DMS79 treated with DMSO at 0.1 percent for 48 hours (cell line): ENCODE data around the gene PDCD1.
"Not testable (repeated sequence)": the region's sequence is repeated elsewhere in the genome, so short reads cannot be mapped to it uniquely, and the experiment has no call there.

Source experiments
- DNase-seq: peaks from one replicate; lab custom pipeline; 2025; lab: John Stamatoyannopoulos, UW

The PDCD1 gene

GRCh38 chr2:241833756-241834526, 24.8 kb downstream of the PDCD1 start:
- not testable (repeated sequence) for DNase-seq

DNA sequence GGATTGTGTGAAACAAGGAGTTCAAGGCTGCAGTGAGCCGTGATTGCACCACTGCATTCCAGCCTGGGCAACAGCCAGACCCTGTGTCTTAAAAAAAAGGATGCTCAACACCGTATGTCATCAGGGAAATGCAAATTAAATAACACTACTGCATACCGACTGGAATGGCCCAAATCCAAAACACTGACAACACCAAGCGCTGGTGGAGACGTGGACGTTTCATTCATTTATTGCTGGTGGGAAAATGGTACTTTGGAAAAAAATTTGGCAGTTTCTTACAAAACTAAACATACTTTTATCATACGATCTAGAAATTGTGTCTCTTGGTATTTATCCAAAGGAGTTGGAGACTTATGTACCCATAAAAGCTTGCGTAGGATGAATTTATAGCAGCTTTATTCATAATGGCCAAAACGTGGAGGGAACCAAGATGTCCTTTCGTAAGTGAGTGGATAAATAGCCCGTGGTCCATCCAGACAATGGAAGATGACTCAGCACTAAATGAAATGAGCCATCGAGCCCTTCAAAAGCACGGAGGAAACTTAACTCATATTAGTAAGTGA, 25.5 kb downstream of the PDCD1 start:
- no peak for DNase-seq

DNA sequence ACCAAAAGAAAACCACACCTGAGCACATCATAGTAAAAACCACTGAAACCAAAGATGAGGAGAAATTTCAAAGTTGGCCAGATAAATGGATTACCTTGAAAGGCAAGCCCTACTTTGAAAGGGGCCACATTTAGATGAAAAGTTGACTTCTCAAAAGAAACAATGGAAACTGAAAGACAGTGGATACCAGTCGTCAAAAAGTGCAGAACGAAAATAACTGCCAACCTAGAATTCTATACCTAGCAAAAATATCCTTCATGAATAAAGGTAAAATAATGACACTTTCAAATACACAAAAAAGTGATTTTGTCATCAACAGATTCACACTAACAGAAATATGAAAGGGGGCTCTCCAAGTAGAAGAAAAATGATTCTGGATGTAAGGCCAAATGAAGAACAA, 31.3 kb downstream of the PDCD1 start:
- DNase-seq = no peak

GRCh38 chr2:241823531-241824437, 34.9 kb downstream of the PDCD1 start:
- not testable (repeated sequence) for DNase-seq

- DNase-seq = no peak
These were observed 36.5 kb downstream of the PDCD1 start for GRCh38 chr2:241822264-241822623.

DNA sequence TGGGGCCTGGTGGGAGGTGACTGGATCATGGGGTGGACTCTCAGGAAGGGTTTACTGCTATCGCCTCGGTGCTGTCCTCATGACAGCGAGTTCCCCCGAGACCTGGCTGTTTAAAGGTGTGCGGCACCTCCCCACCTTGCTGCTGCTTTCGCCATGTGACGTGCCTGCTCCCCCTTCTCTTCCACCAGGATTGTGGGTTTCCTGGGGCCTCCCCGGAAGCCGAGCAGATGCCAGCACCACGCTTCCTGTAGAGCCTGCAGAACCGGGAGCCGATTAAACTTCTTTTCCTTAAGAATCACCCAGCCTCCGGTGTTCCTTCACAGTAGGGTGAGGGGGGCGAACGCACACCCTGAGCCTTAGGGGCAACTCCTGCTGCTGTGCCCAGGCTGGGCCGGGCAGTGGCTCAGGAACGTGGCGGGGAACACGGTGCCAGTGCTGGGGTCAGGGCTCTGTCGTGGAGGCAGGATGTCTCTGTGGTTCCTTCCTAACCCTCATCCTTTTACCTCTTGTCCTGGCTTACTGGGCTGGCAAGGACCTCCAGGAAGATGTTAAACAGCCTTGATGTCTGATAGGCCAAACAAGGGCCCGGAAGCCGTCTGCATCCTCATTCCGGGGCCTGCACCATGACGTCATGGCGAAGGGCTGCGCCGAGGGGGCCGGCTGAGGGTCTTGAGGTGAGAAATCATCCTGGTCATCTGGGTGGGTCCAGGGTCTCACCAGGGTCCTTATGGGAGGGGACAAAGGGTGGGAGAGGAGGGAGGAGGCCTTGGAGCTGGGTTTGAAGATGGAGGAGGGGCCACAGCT, 37.0 kb downstream of the PDCD1 start:
- DNase-seq = no peak

DNA sequence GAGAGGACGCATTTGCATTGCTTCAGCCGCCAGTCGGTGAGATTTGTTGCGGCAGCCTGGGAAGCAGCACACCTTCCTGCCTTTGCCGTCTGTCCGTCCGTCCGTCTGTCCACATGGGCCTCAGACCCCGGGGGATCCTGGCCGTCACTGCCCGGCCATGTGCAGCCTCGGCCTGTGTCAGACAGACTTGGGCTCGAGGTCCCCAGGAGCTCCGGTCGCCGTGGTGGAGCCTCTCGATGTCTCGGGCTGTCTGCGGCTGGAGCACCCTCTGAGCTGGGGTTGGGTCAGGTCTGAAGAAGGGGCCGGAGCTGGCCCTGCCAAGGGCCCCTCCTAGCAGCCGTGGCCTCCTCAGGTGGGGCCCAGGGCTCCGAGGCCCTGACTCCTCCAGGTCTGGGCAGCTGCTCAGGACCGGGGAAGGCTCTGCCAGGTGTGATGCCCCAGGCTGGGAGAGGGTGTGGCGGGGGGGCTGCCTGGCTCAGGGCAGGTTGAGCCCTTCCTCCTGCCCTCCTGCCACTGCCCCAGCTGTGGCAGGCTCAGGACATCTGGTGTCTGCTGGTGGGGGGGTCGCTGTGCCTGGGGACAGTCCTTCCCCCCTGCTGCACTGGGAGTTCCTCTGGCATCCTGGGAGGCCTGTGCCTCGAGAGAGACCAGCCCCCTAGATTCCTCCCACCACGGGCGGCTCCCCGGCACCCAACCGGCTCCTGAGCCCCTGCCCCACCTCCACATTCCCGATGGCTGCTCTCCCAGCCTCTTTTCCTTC, 37.9 kb downstream of the PDCD1 start:
- DNase-seq = no peak

GRCh38 chr2:241819947-241820624, 38.6 kb downstream of the PDCD1 start:
- not testable (repeated sequence) for DNase-seq

- no peak for DNase-seq
These were observed 39.8 kb downstream of the PDCD1 start for GRCh38 chr2:241818943-241819270.

GRCh38 chr2:241818229-241818942, 40.3 kb downstream of the PDCD1 start:
- DNase-seq = no peak

DNA sequence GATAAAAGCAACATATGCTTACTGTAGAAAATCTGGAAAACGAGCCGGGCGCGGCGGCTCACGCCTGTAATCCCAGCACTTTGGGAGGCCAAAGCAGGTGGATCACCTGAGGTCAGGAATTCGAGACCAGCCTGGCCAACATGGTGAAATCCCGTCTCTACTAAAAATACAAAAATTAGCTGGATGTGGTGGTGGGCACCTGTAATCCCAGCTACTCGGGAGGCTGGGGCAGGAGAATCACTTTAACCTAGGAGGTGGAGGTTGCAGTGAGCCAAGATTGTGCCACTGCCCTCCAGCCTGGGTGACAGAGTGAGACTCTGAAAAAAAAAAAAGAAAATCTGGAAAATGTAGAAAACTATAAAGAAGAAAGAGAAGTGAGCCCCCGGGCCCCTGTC, 40.9 kb downstream of the PDCD1 start:
- not testable (repeated sequence) for DNase-seq

GRCh38 chr2:241817126-241817820, 41.4 kb downstream of the PDCD1 start:
- DNase-seq = no peak

GRCh38 chr2:241816431-241817121, 42.1 kb downstream of the PDCD1 start:
- DNase-seq = no peak

DNA sequence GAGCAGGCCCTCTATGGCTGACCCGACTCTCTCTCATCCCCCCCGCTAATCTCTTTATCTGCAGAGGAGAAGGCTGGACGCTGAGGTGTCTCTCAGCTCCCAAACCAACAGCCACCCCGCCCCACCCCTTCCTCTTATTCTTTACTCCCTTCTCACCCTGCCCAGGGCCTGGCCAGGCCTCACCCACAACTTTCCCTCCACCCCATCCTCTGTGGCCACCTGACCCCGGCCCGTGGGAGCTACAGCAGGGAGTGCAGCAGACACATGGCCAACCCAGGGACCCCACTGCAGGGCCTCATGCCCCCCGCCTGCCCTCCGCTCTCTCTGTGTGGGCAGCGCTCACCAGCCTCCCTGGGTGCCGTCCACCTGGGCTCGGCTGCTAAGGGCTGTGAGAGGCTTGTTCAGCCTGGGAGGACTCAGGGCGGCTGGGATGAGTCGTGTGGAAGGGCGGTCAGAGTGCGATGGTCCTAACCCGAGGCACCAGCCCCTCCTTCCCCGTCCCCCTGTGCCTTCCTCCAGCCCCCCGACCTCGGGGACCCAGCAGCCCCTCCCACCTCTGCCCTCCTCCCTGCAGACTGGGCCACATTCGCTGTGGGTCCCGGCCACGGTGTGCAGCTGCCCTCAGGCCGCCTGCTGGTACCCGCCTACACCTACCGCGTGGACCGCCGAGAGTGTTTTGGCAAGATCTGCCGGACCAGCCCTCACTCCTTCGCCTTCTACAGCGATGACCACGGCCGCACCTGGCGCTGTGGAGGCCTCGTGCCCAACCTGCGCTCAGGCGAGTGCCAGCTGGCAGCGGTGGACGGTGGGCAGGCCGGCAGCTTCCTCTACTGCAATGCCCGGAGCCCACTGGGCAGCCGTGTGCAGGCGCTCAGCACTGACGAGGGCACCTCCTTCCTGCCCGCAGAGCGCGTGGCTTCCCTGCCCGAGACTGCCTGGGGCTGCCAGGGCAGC, 42.9 kb downstream of the PDCD1 start:
- no peak for DNase-seq

GRCh38 chr2:241814643-241815476, 43.8 kb downstream of the PDCD1 start:
- no peak for DNase-seq

DNA sequence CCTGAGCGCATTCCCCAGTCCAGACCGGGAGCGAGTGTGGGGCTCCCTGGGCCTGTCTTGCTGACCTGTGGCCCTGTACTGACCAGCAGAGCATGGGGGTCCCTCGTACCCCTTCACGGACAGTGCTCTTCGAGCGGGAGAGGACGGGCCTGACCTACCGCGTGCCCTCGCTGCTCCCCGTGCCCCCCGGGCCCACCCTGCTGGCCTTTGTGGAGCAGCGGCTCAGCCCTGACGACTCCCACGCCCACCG, 44.4 kb downstream of the PDCD1 start:
- no peak for DNase-seq
